Measurements from ENCODE around the gene SETD5.

GRCh38 chr3:9496893-9497292, 99.5 kb downstream of the SETD5 start:
- TF ChIP-seq CTCF (IDR thresholded peaks at IDR 0.05) (no peak), POLR2AphosphoS5 (IDR thresholded peaks at IDR 0.05) (no peak)

Data from stomach (tissue), 4 donors.